ENCODE measurements around the gene TSEN2.
"Not testable (repeated sequence)": the region's sequence is repeated elsewhere in the genome, so short reads cannot be mapped to it uniquely, and the experiment has no call there.

The TSEN2 gene

GRCh38 chr3:12507591-12508281, 23.5 kb downstream of the TSEN2 start:
- DNase-seq = no peak

DNA sequence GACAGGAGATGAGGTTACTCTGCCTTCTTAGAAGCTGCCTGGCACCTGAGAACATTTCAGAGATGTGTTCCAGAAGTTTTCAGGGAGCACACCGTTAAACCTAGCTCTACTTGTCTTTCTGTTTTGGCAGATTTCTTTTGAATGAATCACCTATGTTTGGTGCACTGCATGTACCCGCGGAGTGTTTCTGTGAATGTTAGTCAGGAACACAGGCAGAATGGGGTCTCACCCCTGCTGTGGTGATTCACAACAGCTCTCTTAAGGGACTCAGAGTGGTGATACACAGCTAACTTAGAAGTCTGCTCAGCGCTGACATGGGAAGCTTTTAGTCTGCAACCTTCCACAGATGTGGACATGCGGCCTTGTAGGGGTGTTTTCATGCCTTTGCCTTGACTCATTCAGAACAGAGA, 24.0 kb downstream of the TSEN2 start:
- no peak for DNase-seq

DNA sequence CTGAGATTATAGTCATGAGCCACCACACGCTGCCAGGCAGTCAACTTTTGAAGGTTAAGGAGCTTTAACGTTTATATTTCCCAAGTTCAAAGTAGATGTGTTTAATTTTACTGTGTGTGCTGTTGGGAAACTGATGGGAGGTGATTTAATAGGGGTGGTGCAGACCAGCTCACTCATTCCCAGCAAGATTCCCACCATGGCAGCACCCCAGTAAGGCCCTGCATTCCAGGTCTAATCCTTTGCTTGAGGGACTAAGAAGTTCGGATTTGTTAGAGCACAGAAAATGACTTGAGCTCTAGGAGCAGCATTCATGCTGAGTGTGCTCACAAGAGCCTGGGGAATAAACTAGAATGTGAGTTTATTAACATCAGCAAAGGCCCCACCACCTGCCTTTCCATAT, 25.2 kb downstream of the TSEN2 start:
- no peak for DNase-seq

- DNase-seq = no peak
Measured at GRCh38 chr3:12512534-12513118, 28.3 kb downstream of the TSEN2 start.

DNA sequence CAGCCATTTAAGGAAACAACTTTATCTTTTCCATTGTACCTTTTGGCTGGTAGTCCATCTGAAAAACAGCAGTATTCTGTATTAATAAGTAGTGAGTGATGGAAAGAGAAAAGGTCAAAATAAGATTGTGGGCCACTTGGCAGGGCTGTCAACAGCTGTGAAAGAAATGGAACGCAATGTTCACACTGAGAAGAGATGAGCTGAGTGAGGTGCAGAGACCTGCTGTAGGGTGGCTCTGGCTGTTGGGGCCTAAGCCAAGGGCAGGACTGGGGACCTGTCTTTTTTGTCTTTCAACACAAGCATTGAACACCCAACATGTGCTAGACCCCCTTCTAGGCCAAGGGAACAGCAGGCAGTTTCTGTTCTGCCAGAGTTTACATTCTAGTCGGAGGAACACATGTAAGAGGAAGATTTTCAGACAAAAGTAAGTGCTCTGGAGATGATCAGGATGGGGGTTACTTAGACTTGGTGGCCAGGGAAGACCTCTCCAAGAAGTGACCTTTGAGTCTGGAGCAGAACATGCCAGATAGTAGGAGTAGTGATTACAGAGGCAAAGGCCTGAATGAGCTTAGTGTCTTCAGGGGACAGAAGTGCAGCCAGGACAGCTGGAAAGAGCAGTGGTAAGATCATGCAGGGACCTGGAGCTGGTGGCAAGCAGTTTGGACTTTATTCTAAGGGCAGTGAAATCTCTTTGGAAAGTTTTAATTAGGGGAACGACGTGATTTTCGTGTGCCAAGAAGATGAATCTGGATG, 29.6 kb downstream of the TSEN2 start:
- DNase-seq = no peak

DNA sequence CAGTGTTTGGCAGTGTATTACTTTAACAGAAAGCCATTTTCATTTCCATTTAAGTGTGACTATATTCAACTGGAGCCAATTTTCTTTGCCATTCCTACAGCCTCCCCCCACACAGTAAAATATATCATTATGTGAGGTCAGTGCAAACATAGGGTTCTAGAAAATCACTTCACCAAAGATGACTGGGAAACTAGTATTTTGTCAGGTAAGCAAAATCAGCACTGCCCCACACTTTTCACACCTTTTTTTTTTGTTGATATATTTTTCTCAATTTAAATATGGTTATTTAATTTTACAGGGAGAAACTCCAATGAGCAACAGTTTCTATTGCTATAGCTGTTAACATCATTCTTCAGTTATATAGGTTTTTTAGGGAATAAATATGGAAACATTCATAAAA, 31.4 kb downstream of the TSEN2 start:
- no peak for DNase-seq

GRCh38 chr3:12516873-12517272, 32.6 kb downstream of the TSEN2 start:
- no peak for DNase-seq

GRCh38 chr3:12518261-12519028, 34.2 kb downstream of the TSEN2 start:
- DNase-seq = no peak

DNA sequence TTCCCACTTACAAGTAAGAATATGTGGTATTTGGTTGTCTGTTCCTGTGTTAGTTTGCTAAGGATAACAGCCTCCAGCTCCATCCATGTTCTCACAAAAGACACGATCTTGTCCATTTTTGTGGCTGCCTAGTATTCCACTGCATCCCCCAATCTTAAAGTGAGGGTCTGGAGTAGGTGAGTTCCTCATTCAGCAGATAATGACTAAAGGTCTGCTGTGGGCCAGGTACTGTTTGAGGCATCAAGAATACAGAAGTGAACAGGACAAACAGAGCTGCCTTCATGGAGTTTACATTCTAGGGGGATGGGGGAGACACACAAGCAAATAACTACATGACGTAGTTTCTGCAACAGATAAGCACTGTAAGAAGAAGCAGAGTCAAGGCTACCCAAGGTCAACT, 36.7 kb downstream of the TSEN2 start:
- DNase-seq = no peak

DNA sequence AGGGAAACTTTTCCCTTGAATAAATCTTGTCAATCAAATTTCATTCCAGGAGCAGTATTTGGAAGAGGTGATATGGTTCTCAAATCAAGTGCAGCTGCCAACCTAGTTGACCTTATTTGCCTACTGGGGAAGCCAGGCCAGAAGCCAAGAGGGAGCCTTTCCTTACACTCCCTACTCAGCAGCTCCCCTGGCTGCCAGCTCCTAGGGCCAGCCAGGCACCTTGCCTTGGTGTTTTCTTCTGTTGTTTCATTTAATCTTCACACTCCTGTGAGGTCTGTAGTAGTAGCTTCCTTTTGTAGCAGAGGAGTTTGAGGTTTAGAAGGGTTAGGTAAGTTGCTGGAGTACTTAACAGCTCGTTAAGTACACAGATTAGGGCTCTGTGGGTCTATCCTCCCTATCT, 38.4 kb downstream of the TSEN2 start:
- no peak for DNase-seq

GRCh38 chr3:12527757-12528143, 43.5 kb downstream of the TSEN2 start:
- DNase-seq = no peak

- DNase-seq = no peak
Measured at GRCh38 chr3:12532182-12532581, 47.9 kb downstream of the TSEN2 start.

GRCh38 chr3:12536423-12536822, 52.1 kb downstream of the TSEN2 start:
- DNase-seq = no peak

GRCh38 chr3:12541625-12542024, 57.3 kb downstream of the TSEN2 start:
- no peak for DNase-seq

- DNase-seq = not testable (repeated sequence)
Measured at GRCh38 chr3:12543497-12543896, 59.2 kb downstream of the TSEN2 start.

DNA sequence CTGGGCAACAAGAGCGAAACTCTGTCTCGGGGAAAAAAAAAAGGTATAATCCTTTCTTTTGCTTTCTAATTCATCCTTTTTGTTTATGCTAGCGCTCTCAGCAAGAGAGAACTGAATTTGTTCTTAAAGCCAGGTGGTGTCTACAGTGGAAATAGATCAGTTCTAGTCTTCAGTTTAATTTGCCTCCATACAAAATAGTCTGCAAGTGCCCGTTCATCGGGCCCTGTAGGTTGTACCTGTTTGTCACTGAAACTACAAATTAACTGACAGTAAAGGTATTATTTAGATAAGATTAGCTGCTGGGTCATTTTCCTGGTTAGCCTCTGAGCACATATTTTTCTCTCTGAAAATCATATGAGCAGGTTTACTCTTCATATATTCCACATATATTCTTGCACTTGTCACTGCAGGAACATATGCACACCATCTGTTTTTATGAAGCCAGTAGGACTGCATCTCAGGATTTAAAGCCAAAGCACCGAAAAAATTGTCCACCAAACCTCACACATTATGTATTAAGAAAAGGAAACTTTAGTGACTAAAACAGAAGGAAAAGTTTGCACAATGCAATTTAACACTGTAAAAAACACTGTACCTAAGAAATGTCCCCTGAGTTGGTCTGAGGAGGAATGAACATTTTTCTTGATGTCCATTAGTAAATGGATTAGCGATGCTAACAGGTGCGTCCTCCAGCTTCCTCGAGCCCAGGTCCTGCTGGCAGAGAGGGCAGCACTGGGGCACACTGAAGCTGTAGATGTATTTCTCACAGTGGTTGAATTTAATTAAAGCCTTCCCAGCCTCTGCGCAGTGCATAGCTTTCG, 60.6 kb downstream of the TSEN2 start:
- no peak for DNase-seq

- no peak for DNase-seq
Measured at GRCh38 chr3:12545473-12545791, 61.2 kb downstream of the TSEN2 start, which contains the start of gene MKRN2OS. MKRN2OS (minus strand) TSS chr3:12545499; CDS start chr3:12545464, 35 bp downstream.

DNA sequence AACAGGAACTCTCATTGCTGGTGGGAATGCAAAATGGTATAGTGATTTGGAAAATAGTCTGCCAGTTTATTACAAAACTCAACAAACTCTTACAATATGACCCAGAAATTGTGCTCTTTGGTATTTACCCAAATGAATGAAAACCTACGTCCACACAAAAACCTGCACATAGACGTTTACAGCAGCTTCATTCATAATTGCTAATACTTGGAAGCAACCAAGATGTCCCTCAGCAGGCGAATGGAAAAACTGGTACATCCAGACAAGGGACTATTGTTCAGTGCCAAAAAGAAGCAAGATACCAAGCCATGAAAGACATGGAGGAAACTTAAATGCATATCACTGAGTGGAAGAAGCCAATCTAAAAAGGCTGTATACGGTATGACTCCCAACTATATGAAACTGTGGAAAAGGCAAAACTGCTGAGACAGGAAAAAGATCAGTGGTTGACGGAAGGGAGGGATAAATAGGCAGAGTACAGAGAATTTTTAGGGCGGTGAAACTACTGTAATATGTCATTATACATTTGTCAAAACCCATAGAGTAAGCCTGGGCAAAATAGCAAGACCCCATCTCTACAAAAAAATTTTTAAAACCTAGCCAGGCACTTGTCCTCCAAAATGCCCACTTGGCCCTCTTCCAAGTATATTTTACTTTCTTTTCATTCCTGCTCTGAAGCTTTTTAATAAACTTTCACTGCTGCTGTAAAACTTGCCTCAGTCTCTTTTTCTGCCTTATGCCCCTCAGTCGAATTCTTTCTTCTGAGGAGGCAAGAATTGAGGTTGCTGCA, 65.9 kb downstream of the TSEN2 start:
- no peak for DNase-seq

DNA sequence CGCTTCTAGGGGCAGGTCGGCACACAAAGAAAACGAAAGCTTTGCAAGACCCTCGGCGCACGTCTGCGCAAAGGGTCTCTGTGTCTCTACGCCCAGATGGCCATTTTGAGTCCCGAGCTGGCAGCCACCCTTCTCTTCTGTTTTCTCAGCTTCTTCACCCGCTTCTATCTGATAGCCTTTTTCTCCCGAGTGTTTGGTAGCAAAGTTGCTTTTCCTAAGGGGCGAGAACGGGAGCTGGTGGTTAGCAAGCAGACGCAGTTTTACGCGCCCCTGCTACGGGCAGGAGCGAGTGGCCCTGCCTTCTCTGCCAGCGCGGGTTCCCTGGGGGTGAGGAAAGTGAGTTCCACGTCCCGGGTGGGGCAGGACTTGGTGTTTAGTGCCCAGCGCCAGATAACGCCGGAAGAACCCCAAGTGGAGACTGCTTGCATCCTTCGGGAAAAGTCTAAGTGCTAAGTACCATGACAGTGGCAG, 69.7 kb downstream of the TSEN2 start:
- DNase-seq = peak; percentile 43

GRCh38 chr3:12556314-12556689, 72.0 kb downstream of the TSEN2 start:
- DNase-seq = no peak

DNA sequence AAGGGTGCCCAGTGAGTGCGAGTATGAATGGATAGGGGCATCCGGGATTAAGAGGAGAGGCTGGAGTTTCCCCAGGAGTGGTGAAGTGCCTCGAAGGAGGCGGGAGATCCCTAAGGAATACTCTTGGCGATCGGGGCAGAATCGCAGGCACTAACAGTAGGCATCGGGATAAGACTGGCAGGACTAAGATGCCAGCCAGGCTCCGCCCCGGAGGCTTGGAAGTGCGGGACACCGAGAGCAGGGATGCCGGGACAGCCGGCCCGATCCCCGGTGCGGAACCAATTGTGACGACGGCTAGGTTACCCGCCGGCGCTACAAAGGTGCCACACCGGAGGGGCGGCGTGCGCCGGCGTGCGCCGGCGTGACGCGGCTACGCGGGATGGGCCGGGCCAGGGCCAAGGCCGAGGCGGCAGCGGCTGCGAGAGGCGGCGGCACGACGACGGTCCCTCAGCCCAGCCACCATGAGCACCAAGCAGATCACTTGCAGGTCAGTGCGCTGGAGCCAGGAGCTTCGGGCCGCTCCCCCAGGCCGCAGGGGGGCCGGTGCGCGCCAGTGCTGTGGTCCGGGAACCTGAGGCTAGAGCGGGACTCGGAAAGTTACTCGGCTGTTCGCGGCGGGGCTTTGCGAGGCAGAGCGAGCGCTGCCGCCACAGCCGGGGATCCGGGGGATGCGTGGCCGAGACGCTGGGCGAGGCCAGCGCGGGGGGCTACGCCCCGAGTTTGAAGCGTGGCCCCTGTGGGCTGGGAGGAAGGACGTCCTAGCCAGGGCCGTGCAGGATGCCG, 72.6 kb downstream of the TSEN2 start, which contains the start of gene MKRN2:
Gene MKRN2 (plus strand): TSS at position 398 of the 783 bp plus-strand sequence. CDS start 64 bp downstream, at position 462.
- DNase-seq = peak; percentile 92

Measured in stimulated activated CD8-positive, alpha-beta memory T cell treated with anti-CD3 and anti-CD28 coated beads, Interleukin-4, amount 100 ng/mL, for 48 hours (primary cell).